Adrenal gland (tissue), 5 donors: ENCODE results near the gene CAMTA1.

ENCODE experiments used
- POLR2A ChIP-seq, 2 donors: fragments of 450-650 bp; IDR thresholded peaks; one replicate each; pipeline ENCODE4 v1.6.1; 2017; ENCODE audit warnings: antibody characterized with exemption in 2 of 2, mild to moderate bottlenecking in 2 of 2, moderate library complexity in 1 of 2
- TF ChIP-seq, protein P1 (sequence below), 6 experiments: fragments of 450-650 bp in 4 of 6; fragments of 200-600 bp in 2 of 6; sonication (generic) in 1 of 6; IDR thresholded peaks; 1 replicate in 5 of 6; 2 replicates in 1 of 6; pipeline versions ENCODE4 v1.5.1 to v1.8.0; 2016 to 2021; ENCODE audit warnings: antibody characterized with exemption in 6 of 6, mild to moderate bottlenecking in 2 of 6, moderate library complexity in 1 of 6
- donor health status: DM: no; HTN: no; CAD: no.

DNA sequence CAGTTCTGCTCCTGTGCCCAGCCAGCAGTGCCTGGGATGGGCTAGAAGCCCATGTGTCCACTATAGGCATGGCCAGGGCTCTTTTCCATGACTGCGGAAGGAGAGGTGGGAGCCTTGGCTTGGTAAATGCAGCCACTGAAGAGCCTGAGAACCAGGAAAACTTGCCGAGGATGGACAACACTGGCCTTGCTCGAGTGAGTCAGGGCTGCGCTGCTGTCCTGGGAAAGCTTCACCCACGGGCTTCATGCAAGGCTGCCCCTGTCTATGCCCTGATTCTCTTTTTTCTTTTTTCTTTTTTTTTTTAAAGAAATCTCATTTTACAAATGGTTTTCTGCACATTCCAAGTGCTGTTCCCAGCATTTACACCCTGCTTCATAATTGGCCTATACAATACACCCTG lies 156.5 kb downstream of the CAMTA1 start:
- TF ChIP-seq, protein P1, sequence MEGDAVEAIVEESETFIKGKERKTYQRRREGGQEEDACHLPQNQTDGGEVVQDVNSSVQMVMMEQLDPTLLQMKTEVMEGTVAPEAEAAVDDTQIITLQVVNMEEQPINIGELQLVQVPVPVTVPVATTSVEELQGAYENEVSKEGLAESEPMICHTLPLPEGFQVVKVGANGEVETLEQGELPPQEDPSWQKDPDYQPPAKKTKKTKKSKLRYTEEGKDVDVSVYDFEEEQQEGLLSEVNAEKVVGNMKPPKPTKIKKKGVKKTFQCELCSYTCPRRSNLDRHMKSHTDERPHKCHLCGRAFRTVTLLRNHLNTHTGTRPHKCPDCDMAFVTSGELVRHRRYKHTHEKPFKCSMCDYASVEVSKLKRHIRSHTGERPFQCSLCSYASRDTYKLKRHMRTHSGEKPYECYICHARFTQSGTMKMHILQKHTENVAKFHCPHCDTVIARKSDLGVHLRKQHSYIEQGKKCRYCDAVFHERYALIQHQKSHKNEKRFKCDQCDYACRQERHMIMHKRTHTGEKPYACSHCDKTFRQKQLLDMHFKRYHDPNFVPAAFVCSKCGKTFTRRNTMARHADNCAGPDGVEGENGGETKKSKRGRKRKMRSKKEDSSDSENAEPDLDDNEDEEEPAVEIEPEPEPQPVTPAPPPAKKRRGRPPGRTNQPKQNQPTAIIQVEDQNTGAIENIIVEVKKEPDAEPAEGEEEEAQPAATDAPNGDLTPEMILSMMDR (IDR thresholded peaks at IDR 0.05) = no peak
- no peak for TF ChIP-seq POLR2A (IDR thresholded peaks at IDR 0.05)
